PC-9 (cell line): ENCODE results near the gene RXRG.

Experiments used
- CTCF ChIP-seq: fragments of 200-600 bp; sonication (generic); conservative IDR thresholded peaks from 2 replicates; pipeline ENCODE4 v1.6.1; 2017; ENCODE audit warnings: mixed run types, antibody characterized with exemption, mild to moderate bottlenecking, moderate library complexity
- EZH2 ChIP-seq: fragments of 200-600 bp; sonication (generic); IDR thresholded peaks from 2 replicates; pipeline ENCODE4 v1.8.0; 2017; ENCODE audit warnings: antibody characterized with exemption, low read depth

DNA sequence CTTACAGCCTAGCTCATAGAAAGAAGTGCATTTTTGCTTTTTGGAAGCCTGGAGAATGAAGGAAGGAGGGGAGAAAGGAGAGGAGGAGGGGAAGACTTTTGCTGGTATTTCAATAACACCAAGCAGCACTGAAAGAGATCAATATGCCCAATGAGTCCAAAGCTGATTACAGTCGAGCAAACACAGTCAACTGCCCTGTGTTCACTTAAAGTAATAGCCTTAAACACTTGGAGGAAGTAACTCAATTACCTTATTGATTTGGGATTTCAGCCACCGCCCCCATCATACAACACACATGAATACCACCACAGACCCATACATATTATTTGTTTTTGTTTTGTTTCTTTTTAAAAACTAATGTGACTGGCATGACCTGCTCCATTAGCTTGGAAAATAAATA lies 23.3 kb upstream of the RXRG start:
- TF ChIP-seq CTCF (no peak), EZH2 (no peak)
